Endothelial cell (in vitro differentiated cells): ENCODE results near the gene EBI3. TPM values are rescaled to one million over a fixed set of nuclear protein-coding genes. Genes with fewer than 3 reads are reported as not detected.

Source experiments
- DNase-seq: peaks from one replicate; pipeline ENCODE4 v3.0.0; 2021; ENCODE audit warnings: low spot score
- H3K27ac Mint-ChIP-seq: one replicate; pipeline ENCODE4 v1.8.0; 2021; ENCODE audit warnings: mixed read lengths, inconsistent platforms; ENCODE audit not compliant: unreplicated experiment
- H3K27me3 Mint-ChIP-seq: one replicate; pipeline ENCODE4 v1.8.0; 2021; ENCODE audit warnings: mild to moderate bottlenecking, moderate library complexity, mixed read lengths, inconsistent platforms; ENCODE audit not compliant: unreplicated experiment
- H3K36me3 Mint-ChIP-seq: one replicate; pipeline ENCODE4 v1.8.0; 2021; ENCODE audit warnings: mild to moderate bottlenecking, low read depth, mixed read lengths, inconsistent platforms; ENCODE audit not compliant: unreplicated experiment
- H3K4me1 Mint-ChIP-seq: one replicate; pipeline ENCODE4 v1.8.0; 2021; ENCODE audit warnings: mild to moderate bottlenecking, mixed read lengths, inconsistent platforms; ENCODE audit not compliant: unreplicated experiment
- H3K4me3 Mint-ChIP-seq: one replicate; pipeline ENCODE4 v1.8.0; 2021; ENCODE audit warnings: mild to moderate bottlenecking, mixed read lengths, inconsistent platforms; ENCODE audit not compliant: unreplicated experiment
- H3K9me3 Mint-ChIP-seq: one replicate; pipeline ENCODE4 v1.8.0; 2021; ENCODE audit warnings: mixed read lengths, inconsistent platforms; ENCODE audit not compliant: unreplicated experiment
- CTCF ChIP-seq: fragments of 200-600 bp; sonication (generic); IDR thresholded peaks from one replicate; pipeline ENCODE4 v1.5.0; 2021; ENCODE audit warnings: antibody characterized with exemption; ENCODE audit not compliant: unreplicated experiment
- total RNA-seq: library from RNA; stranded (reverse); fragmentation: NEBNext Ultra II Directional; extraction: Animal tissue kit (Norgen Biotek cat#: 25700); gene quantifications from one replicate; pipeline ENCODE4 v1.2.1, GENCODE V29; 2021; ENCODE audit not compliant: unreplicated experiment

The EBI3 gene
- total RNA-seq, 1 donor from 2014 or later = 9.7 TPM

- no peaks in the 10 kb centered on the region for H3K9me3 Mint-ChIP-seq
- no peaks in the 10 kb centered on the region for H3K4me1 Mint-ChIP-seq
- H3K27me3 Mint-ChIP-seq = peaks cover 2% of the 10 kb centered on the region
- DNase-seq = no peak
- H3K36me3 Mint-ChIP-seq = peaks cover 39% of the 10 kb centered on the region
- TF ChIP-seq CTCF = no peak
- peak overlapping the region; percentile 21 for H3K4me3 Mint-ChIP-seq
- no peak overlapping the region for H3K27ac Mint-ChIP-seq
Measured at GRCh38 chr19:4257025-4257424, 27.7 kb downstream of the EBI3 start.

GRCh38 chr19:4258181-4258580 lies 28.9 kb downstream of the EBI3 start:
- H3K27ac Mint-ChIP-seq = no peak overlapping the region
- no peak overlapping the region for H3K4me3 Mint-ChIP-seq
- H3K27me3 Mint-ChIP-seq = peaks cover 2% of the 10 kb centered on the region
- no peaks in the 10 kb centered on the region for H3K4me1 Mint-ChIP-seq
- H3K36me3 Mint-ChIP-seq = peaks cover 32% of the 10 kb centered on the region
- no peak for DNase-seq
- no peak for TF ChIP-seq CTCF
- no peaks in the 10 kb centered on the region for H3K9me3 Mint-ChIP-seq

GRCh38 chr19:4260613-4261191 lies 31.4 kb downstream of the EBI3 start:
- DNase-seq = no peak

GRCh38 chr19:4264812-4265211 lies 35.5 kb downstream of the EBI3 start:
- Mint-ChIP-seq H3K4me3 (no peak overlapping the region), H3K9me3 (no peaks in the 10 kb centered on the region), H3K4me1 (peaks cover 4% of the 10 kb centered on the region), H3K27me3 (peaks cover 2% of the 10 kb centered on the region), H3K36me3 (peaks cover 15% of the 10 kb centered on the region), H3K27ac (no peak overlapping the region)
- DNase-seq = no peak
- no peak for TF ChIP-seq CTCF

More at GRCh38 chr19:4260613-4261191, 31.4 kb downstream of the EBI3 start:
- peaks cover 18% of the 10 kb centered on the region for H3K36me3 Mint-ChIP-seq
- no peaks in the 10 kb centered on the region for H3K9me3 Mint-ChIP-seq
- H3K4me1 Mint-ChIP-seq = peaks cover 4% of the 10 kb centered on the region
- no peak overlapping the region for H3K27ac Mint-ChIP-seq
- no peak for TF ChIP-seq CTCF
- no peak overlapping the region for H3K4me3 Mint-ChIP-seq
- peaks cover 2% of the 10 kb centered on the region for H3K27me3 Mint-ChIP-seq

- no peak for TF ChIP-seq CTCF
- H3K36me3 Mint-ChIP-seq = peaks cover 10% of the 10 kb centered on the region
- H3K27ac Mint-ChIP-seq = no peak overlapping the region
- DNase-seq = no peak
- H3K9me3 Mint-ChIP-seq = no peaks in the 10 kb centered on the region
- peak overlapping the region; percentile 34 for H3K4me3 Mint-ChIP-seq
- H3K4me1 Mint-ChIP-seq = peaks cover 4% of the 10 kb centered on the region
- no peaks in the 10 kb centered on the region for H3K27me3 Mint-ChIP-seq
Measured at GRCh38 chr19:4266253-4267000, 37.1 kb downstream of the EBI3 start.
